Measurements from ENCODE around the gene XPNPEP2. TPM values are rescaled to one million over a fixed set of nuclear protein-coding genes. Genes with fewer than 3 reads are reported as not detected.

The XPNPEP2 gene
- total RNA-seq, 4 donors from 2014 or later: 2.9 to 4.6 (median 3.9) TPM

GRCh38 chrX:129755779-129756650 lies 17.2 kb downstream of the XPNPEP2 start:
- no peaks in the 10 kb centered on the region for H3K9me3 ChIP-seq
- no peak overlapping the region for H3K4me3 ChIP-seq
- no peak overlapping the region for H3K27ac ChIP-seq
- no peak for DNase-seq
- H3K36me3 ChIP-seq: no peaks in the 10 kb centered on the region
- H3K27me3 ChIP-seq: no peaks in the 10 kb centered on the region
- intact Hi-C loops (cut with DNase I; ENCODE audit: low total_unique reads): no loop called here
- TF ChIP-seq CTCF (IDR thresholded peaks at IDR 0.05) (no peak), POLR2A (IDR thresholded peaks at IDR 0.05) (no peak)
- H3K4me1 ChIP-seq: no peaks in the 10 kb centered on the region

- TF ChIP-seq POLR2A (IDR thresholded peaks at IDR 0.05) (no peak), CTCF (IDR thresholded peaks at IDR 0.05) (no peak)
- H3K27me3 ChIP-seq: no peaks in the 10 kb centered on the region
- H3K27ac ChIP-seq: no peak overlapping the region
- no peaks in the 10 kb centered on the region for H3K9me3 ChIP-seq
- no peaks in the 10 kb centered on the region for H3K36me3 ChIP-seq
- H3K4me3 ChIP-seq: no peak overlapping the region
- no peak for DNase-seq
- intact Hi-C loops (cut with DNase I; ENCODE audit: low total_unique reads): no loop called here
- H3K4me1 ChIP-seq: no peaks in the 10 kb centered on the region
These were observed 20.8 kb downstream of the XPNPEP2 start for GRCh38 chrX:129759576-129760061.

GRCh38 chrX:129760155-129760554 lies 21.4 kb downstream of the XPNPEP2 start:
- Histone ChIP-seq H3K36me3 (no peaks in the 10 kb centered on the region), H3K4me3 (no peak overlapping the region), H3K9me3 (no peaks in the 10 kb centered on the region), H3K27me3 (no peaks in the 10 kb centered on the region), H3K4me1 (no peaks in the 10 kb centered on the region), H3K27ac (no peak overlapping the region)
- TF ChIP-seq CTCF (IDR thresholded peaks at IDR 0.05) (no peak), POLR2A (IDR thresholded peaks at IDR 0.05) (no peak)
- no peak for DNase-seq
- intact Hi-C loops (cut with DNase I; ENCODE audit: low total_unique reads): no loop called here

- TF ChIP-seq POLR2A (IDR thresholded peaks at IDR 0.05) (no peak), CTCF (IDR thresholded peaks at IDR 0.05) (no peak)
- H3K36me3 ChIP-seq: no peaks in the 10 kb centered on the region
- H3K4me3 ChIP-seq: no peak overlapping the region
- no peaks in the 10 kb centered on the region for H3K9me3 ChIP-seq
- H3K4me1 ChIP-seq: no peaks in the 10 kb centered on the region
- H3K27me3 ChIP-seq: no peaks in the 10 kb centered on the region
- DNase-seq: no peak
- intact Hi-C loops (cut with DNase I; ENCODE audit: low total_unique reads): no loop called here
- no peak overlapping the region for H3K27ac ChIP-seq
These were observed 22.2 kb downstream of the XPNPEP2 start for GRCh38 chrX:129760981-129761380.

GRCh38 chrX:129761596-129761995 lies 22.8 kb downstream of the XPNPEP2 start:
- intact Hi-C loops (cut with DNase I; ENCODE audit: low total_unique reads): no loop called here
- no peaks in the 10 kb centered on the region for H3K36me3 ChIP-seq
- H3K27me3 ChIP-seq: no peaks in the 10 kb centered on the region
- no peak overlapping the region for H3K27ac ChIP-seq
- H3K4me3 ChIP-seq: no peak overlapping the region
- H3K9me3 ChIP-seq: no peaks in the 10 kb centered on the region
- no peak for DNase-seq
- H3K4me1 ChIP-seq: no peaks in the 10 kb centered on the region
- TF ChIP-seq CTCF (IDR thresholded peaks at IDR 0.05) (no peak), POLR2A (IDR thresholded peaks at IDR 0.05) (no peak)

Measured in uterus (tissue), 4 donors.